A172 (cell line): Measurements from ENCODE around the gene WDR70. TPM values are rescaled to one million over a fixed set of nuclear protein-coding genes. Genes with fewer than 3 reads are reported as not detected.

Source experiments
- DNase-seq: peaks from one replicate; pipeline ENCODE4 v3.0.0-alpha.2; 2015; ENCODE audit warnings: low spot score
- total RNA-seq: library from RNA; depleted of rRNA; stranded (reverse); fragments of >200 nt; shearing (Covaris generic); gene quantifications from 2 replicates; pipeline ENCODE4 v1.2.3, GENCODE V29; 2014

The WDR70 gene
- total RNA-seq, 1 experiment from 2014 or later = 31.9 TPM

GRCh38 chr5:37722236-37723161 lies 343.4 kb downstream of the WDR70 start:
- DNase-seq = peak; percentile 88

- DNase-seq = no peak
These were observed 344.2 kb downstream of the WDR70 start for GRCh38 chr5:37723162-37723961.

- DNase-seq = no peak
These were observed 345.4 kb downstream of the WDR70 start for GRCh38 chr5:37724395-37725125.

- DNase-seq = no peak
These were observed 346.1 kb downstream of the WDR70 start for GRCh38 chr5:37725185-37725584.

- no peak for DNase-seq
These were observed 348.1 kb downstream of the WDR70 start for GRCh38 chr5:37727238-37727637.

- DNase-seq = no peak
These were observed 351.9 kb downstream of the WDR70 start for GRCh38 chr5:37730896-37731455.

GRCh38 chr5:37734114-37734513 lies 355.0 kb downstream of the WDR70 start:
- DNase-seq = no peak

GRCh38 chr5:37735649-37736347 lies 356.7 kb downstream of the WDR70 start:
- no peak for DNase-seq

- no peak for DNase-seq
These were observed 357.3 kb downstream of the WDR70 start for GRCh38 chr5:37736397-37736796.

- no peak for DNase-seq
These were observed 358.4 kb downstream of the WDR70 start for GRCh38 chr5:37737326-37738056.

- peak; percentile 88 for DNase-seq
These were observed 359.1 kb downstream of the WDR70 start for GRCh38 chr5:37738057-37738691.

GRCh38 chr5:37738865-37739488 lies 359.9 kb downstream of the WDR70 start:
- no peak for DNase-seq

- no peak for DNase-seq
These were observed 360.7 kb downstream of the WDR70 start for GRCh38 chr5:37739817-37740261.

- no peak for DNase-seq
These were observed 361.4 kb downstream of the WDR70 start for GRCh38 chr5:37740331-37741066.

GRCh38 chr5:37742111-37742510 lies 363.0 kb downstream of the WDR70 start:
- no peak for DNase-seq

- no peak for DNase-seq
These were observed 372.1 kb downstream of the WDR70 start for GRCh38 chr5:37751227-37751626.

GRCh38 chr5:37754976-37755375 lies 375.9 kb downstream of the WDR70 start:
- no peak for DNase-seq

GRCh38 chr5:37755581-37755980 lies 376.5 kb downstream of the WDR70 start:
- no peak for DNase-seq

GRCh38 chr5:37756248-37756647 lies 377.1 kb downstream of the WDR70 start:
- DNase-seq = no peak
